HFF-Myc (cell line): ENCODE data around the gene HDLBP.
"Not testable (repeated sequence)": the region's sequence is repeated elsewhere in the genome, so short reads cannot be mapped to it uniquely, and the experiment has no call there.

Source experiments
- DNase-seq: peaks from one replicate; pipeline ENCODE4 v3.0.0-alpha.2; 2011; ENCODE audit warnings: low read depth; ENCODE audit errors: extremely low read depth
- H3K4me3 ChIP-seq: replicated peaks from 2 replicates; pipeline ENCODE4 v1.5.1; 2011; ENCODE audit warnings: low read depth, mild to moderate bottlenecking, control low read depth, low read length
- TF ChIP-seq, protein P1 (sequence below): IDR thresholded peaks from 2 replicates; pipeline ENCODE4 v1.5.1; 2012; ENCODE audit warnings: mild to moderate bottlenecking, low read depth, low read length, control low read depth; ENCODE audit errors: missing control alignments

Gene HDLBP

DNA sequence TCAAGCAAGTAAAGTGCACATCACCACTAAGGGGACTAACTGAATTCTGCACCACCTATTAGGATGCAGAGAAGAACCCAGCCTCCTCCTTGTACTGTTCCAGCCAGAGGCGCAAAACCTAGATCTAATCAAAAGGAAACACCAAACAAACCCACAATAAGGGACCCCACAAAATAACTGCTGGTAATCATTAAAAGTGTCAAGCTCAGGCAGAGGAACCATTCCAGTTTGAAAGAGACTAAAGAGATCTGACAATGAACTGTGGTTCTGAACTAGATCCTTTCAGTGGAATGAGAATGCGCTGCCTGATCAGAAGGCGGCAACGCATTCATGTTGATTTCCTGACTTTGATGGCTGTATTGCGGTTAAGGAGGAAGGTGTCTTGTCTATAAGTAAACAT, 16.8 kb downstream of the HDLBP start:
- TF ChIP-seq, protein P1, sequence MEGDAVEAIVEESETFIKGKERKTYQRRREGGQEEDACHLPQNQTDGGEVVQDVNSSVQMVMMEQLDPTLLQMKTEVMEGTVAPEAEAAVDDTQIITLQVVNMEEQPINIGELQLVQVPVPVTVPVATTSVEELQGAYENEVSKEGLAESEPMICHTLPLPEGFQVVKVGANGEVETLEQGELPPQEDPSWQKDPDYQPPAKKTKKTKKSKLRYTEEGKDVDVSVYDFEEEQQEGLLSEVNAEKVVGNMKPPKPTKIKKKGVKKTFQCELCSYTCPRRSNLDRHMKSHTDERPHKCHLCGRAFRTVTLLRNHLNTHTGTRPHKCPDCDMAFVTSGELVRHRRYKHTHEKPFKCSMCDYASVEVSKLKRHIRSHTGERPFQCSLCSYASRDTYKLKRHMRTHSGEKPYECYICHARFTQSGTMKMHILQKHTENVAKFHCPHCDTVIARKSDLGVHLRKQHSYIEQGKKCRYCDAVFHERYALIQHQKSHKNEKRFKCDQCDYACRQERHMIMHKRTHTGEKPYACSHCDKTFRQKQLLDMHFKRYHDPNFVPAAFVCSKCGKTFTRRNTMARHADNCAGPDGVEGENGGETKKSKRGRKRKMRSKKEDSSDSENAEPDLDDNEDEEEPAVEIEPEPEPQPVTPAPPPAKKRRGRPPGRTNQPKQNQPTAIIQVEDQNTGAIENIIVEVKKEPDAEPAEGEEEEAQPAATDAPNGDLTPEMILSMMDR: no peak
- no peak for DNase-seq
- no peak overlapping the region for H3K4me3 ChIP-seq

DNA sequence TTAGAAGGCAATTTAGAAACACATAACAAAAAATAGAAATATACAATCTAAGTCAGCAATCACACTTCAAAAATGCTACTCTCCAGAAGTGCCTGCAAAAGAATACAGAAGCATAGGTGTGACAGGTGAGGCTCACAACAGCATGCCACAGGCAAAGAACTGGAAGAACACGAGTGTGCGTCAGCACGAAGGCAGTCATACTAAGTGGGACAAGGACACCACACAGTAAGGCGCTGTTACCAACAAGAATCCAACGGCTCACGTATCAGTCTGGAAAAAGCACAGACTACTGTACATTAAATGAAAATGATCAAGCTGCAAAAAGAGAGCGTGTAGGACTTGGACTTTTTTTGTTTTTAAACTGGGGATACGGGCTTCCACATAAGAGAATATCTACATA, 18.7 kb downstream of the HDLBP start:
- TF ChIP-seq, protein P1: no peak
- H3K4me3 ChIP-seq: no peak overlapping the region
- no peak for DNase-seq

DNA sequence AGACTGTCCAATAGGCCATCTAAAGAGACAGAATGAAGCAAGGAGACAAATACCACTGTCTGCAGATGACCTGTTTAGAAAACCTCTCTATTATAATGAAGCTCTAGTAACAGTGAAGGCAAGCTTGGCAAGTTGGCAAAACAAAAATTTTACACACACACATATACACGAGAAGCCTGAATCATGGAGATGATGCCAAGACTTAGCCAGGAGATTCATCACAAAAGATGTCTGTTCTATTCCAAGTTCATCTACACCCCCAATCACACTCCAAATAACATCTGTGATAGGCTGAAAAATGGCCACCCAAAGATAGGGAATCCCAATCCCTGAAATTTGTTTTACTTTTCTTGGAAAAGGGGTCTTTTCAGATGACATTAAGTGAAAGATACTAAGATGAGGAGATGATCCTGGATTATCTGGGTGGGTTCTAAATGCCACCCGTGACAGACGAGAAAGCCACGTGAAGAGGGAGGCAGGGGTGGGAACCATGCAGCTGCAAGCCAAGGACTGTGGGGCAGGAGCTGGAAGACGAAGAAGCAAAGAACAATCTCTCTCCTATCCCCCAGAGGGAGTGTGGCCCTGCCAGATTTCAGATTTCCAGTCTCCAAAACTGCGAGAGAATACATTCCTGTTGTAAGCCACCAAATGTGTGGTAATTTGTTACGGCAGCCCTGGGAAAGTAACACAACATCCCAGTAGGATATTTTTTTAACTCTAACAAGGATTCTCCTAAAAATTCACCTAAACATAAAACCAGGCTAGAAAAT, 20.0 kb downstream of the HDLBP start:
- H3K4me3 ChIP-seq: no peak overlapping the region
- TF ChIP-seq, protein P1: no peak
- no peak for DNase-seq

DNA sequence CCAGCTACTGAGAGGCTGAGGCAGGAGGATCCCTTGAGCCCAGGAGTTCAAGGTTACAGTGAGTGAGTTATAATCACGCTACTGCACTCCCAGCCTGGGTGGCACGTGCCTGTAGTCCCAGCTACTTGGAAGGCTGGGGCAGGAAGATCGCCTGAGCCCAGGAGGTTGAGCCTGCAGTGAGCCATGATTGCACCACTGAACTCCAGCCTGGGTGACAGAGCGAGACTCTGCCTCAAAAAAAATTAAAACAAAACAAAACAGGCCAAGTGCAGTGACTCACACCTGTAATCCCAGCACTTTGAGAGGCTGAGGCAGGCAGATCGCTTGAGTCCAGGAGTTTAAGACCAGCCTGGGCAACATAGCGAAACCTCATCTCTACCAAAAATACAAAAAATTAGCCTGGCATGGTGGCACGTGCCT, 22.1 kb downstream of the HDLBP start:
- not testable (repeated sequence) for DNase-seq, H3K4me3 ChIP-seq

DNA sequence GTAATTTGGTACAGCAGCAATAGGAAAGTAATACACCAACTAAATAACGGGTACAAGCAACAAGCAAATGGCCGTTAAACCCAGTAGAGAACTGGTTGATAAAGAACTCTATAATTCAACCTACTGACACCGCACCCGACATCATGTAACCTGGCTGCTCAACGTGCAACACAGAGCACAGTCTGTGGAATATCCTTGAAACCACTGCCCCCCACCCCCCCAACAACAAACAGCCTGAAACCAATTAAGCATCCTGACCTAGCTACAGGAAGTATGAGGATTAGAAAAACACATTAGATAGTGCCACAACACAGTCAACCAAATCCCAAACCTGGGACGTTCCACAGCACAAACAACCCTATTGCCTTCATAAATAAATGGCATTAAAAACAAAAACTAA, 23.5 kb downstream of the HDLBP start:
- DNase-seq: no peak
- H3K4me3 ChIP-seq: no peak overlapping the region
- TF ChIP-seq, protein P1: no peak

DNA sequence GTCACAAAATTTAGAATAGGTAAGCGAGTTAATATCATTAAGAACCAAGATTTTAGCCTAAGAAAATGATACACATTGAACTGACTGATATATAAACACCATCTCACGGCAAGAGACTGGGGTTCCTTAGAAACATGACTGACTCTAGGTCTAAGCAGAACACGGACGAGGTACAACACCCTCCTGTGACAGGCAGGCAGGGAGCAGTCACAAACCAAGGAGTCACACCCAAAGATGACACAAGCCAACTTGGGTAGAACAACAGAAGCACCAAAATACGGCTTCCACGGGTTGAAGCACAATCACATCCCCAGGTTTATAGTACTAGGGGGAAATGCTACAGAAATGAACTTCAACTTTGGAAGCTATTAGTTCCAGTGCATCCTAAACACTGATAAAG, 24.3 kb downstream of the HDLBP start:
- TF ChIP-seq, protein P1: no peak
- DNase-seq: no peak

DNA sequence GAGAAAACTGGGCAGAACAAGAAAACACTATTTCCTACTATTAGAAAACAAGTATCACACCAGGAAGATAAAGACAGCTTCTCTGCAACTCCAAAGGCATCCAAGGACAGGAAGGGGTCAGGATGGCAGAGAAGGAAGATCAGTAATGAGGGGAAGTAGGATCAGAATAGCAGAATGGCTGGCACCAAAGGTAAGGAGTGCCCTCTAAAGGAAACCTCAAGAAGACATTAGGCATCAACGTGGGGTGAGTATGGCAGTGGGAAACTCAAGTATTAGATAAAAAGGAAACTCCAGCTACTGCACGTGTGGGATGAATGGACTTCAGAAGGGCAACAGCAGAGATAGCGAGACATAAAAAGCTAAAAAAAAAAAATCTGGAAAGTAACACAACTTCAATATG, 25.9 kb downstream of the HDLBP start:
- TF ChIP-seq, protein P1: no peak
- no peak overlapping the region for H3K4me3 ChIP-seq
- no peak for DNase-seq

More for the DNA sequence above, 24.3 kb downstream of the HDLBP start:
- no peak overlapping the region for H3K4me3 ChIP-seq
